GM18508 (cell line): ENCODE results near the gene ZMIZ1.

ENCODE experiments used
- ATAC-seq: cut with Tn5 transposase; IDR thresholded peaks from one replicate; pipeline ENCODE4 v1.9.1; 2021; ENCODE audit warnings: moderate number of reproducible peaks; ENCODE audit not compliant: insufficient read depth, unreplicated experiment

The ZMIZ1 gene

GRCh38 chr10:79219322-79219957, 150.7 kb downstream of the ZMIZ1 start:
- ATAC-seq: no peak

- ATAC-seq: no peak
These were observed 151.5 kb downstream of the ZMIZ1 start for GRCh38 chr10:79220307-79220706.

- ATAC-seq: no peak
These were observed 152.6 kb downstream of the ZMIZ1 start for GRCh38 chr10:79221110-79222051.

GRCh38 chr10:79222186-79222585, 153.4 kb downstream of the ZMIZ1 start:
- ATAC-seq: no peak

GRCh38 chr10:79223091-79224048, 154.6 kb downstream of the ZMIZ1 start:
- ATAC-seq: no peak

- ATAC-seq: no peak
These were observed 155.6 kb downstream of the ZMIZ1 start for GRCh38 chr10:79224263-79224949.

- ATAC-seq: no peak
These were observed 156.2 kb downstream of the ZMIZ1 start for GRCh38 chr10:79224992-79225391.

- ATAC-seq: no peak
These were observed 157.9 kb downstream of the ZMIZ1 start for GRCh38 chr10:79226391-79227245.

- ATAC-seq: no peak
These were observed 160.3 kb downstream of the ZMIZ1 start for GRCh38 chr10:79229071-79229541.

GRCh38 chr10:79229830-79230327, 161.1 kb downstream of the ZMIZ1 start:
- ATAC-seq: no peak

GRCh38 chr10:79230328-79230830, 161.6 kb downstream of the ZMIZ1 start:
- ATAC-seq: no peak

GRCh38 chr10:79230850-79231249, 162.1 kb downstream of the ZMIZ1 start:
- ATAC-seq: no peak

GRCh38 chr10:79231908-79232307, 163.1 kb downstream of the ZMIZ1 start:
- no peak for ATAC-seq

- ATAC-seq: no peak
These were observed 164.1 kb downstream of the ZMIZ1 start for GRCh38 chr10:79232864-79233263.

GRCh38 chr10:79234391-79235315, 165.9 kb downstream of the ZMIZ1 start:
- ATAC-seq: no peak

GRCh38 chr10:79235765-79236432, 167.1 kb downstream of the ZMIZ1 start:
- ATAC-seq: no peak

- no peak for ATAC-seq
These were observed 167.6 kb downstream of the ZMIZ1 start for GRCh38 chr10:79236433-79236765.
